OCI-LY1 (cell line): ENCODE results near the gene RNF144A.
A peak's percentile ranks its signal among the peaks of the same experiment; 100 is the strongest.

Experiments used
- H2AFZ ChIP-seq: fragments of 200-600 bp; sonication (generic), shearing (Covaris generic); 2 replicates; pipeline ENCODE4 v1.6.0; 2014; ENCODE audit warnings: antibody characterized with exemption, mild to moderate bottlenecking, low read length
- H3F3A ChIP-seq: fragments of 200-600 bp; sonication (generic), shearing (Covaris generic); 2 replicates; pipeline ENCODE4 v1.6.0; 2014; ENCODE audit warnings: mild to moderate bottlenecking, antibody characterized with exemption, low read length, moderate library complexity; ENCODE audit not compliant: insufficient read depth
- H3K27ac ChIP-seq: fragments of 200-600 bp; sonication (generic); 2 replicates; pipeline ENCODE4 v1.5.1; 2014; ENCODE audit warnings: low read length, mixed run types, mild to moderate bottlenecking, low read depth; ENCODE audit not compliant: poor library complexity, severe bottlenecking
- H3K27me3 ChIP-seq: fragments of 200-600 bp; sonication (generic); 2 replicates; pipeline ENCODE4 v1.6.0; 2014; ENCODE audit warnings: antibody characterized with exemption, mild to moderate bottlenecking, low read length, moderate library complexity; ENCODE audit not compliant: insufficient read depth
- H3K36me3 ChIP-seq: fragments of 200-600 bp; sonication (generic); 2 replicates; pipeline ENCODE4 v1.6.1; 2014; ENCODE audit warnings: mild to moderate bottlenecking, antibody characterized with exemption, low read length, moderate library complexity, mixed read lengths; ENCODE audit not compliant: insufficient read depth
- H3K4me1 ChIP-seq: fragments of 200-600 bp; sonication (generic); 2 replicates; pipeline ENCODE4 v1.5.1; 2014; ENCODE audit warnings: mild to moderate bottlenecking, low read length, moderate library complexity; ENCODE audit not compliant: insufficient read depth, severe bottlenecking
- H3K4me2 ChIP-seq: fragments of 200-600 bp; sonication (generic), shearing (Covaris generic); 2 replicates; pipeline ENCODE4 v1.6.1; 2014; ENCODE audit warnings: low read length
- H3K4me3 ChIP-seq: fragments of 200-600 bp; sonication (generic); 2 replicates; pipeline ENCODE4 v1.5.1; 2014; ENCODE audit warnings: low read length, low read depth, mild to moderate bottlenecking, mixed read lengths; ENCODE audit not compliant: poor library complexity, severe bottlenecking
- H3K79me2 ChIP-seq: fragments of 200-600 bp; shearing (Covaris generic); 2 replicates; pipeline ENCODE4 v1.6.1; 2016; ENCODE audit warnings: mixed run types, low read length, mixed read lengths; ENCODE audit not compliant: insufficient read depth
- H3K9ac ChIP-seq: fragments of 200-600 bp; sonication (generic), shearing (Covaris generic); 2 replicates; pipeline ENCODE4 v1.6.1; 2014; ENCODE audit warnings: mild to moderate bottlenecking, low read length, mixed read lengths
- H3K9me2 ChIP-seq: fragments of 200-600 bp; sonication (generic), shearing (Covaris generic); 2 replicates; pipeline ENCODE4 v1.6.1; 2014; ENCODE audit warnings: low read depth, mild to moderate bottlenecking, low read length, mixed read lengths
- H3K9me3 ChIP-seq: fragments of 200-600 bp; shearing (Covaris generic); 2 replicates; pipeline ENCODE4 v1.6.1; 2014; ENCODE audit warnings: low read length, mixed read lengths
- H4K20me1 ChIP-seq: fragments of 200-600 bp; sonication (generic), shearing (Covaris generic); 2 replicates; pipeline ENCODE4 v1.6.0; 2016; ENCODE audit warnings: mild to moderate bottlenecking, low read length; ENCODE audit not compliant: insufficient read depth
- CTCF ChIP-seq: fragments of 200-600 bp; sonication (generic), shearing (Covaris generic); IDR thresholded peaks from 2 replicates; pipeline ENCODE4 v1.5.1; 2017; ENCODE audit warnings: mild to moderate bottlenecking, antibody characterized with exemption, low read length, moderate library complexity, mixed read lengths
- EZH2 ChIP-seq: fragments of 200-600 bp; sonication (generic), shearing (Covaris generic); IDR thresholded peaks from 2 replicates; pipeline ENCODE4 v1.8.0; 2017; ENCODE audit warnings: borderline replicate concordance, mixed run types, mild to moderate bottlenecking, antibody characterized with exemption, low read length, moderate library complexity, mixed read lengths

The RNF144A gene

GRCh38 chr2:7047661-7048060 is 130.4 kb downstream of the RNF144A start:
- no peak overlapping the region for H2AFZ ChIP-seq
- TF ChIP-seq EZH2 (no peak), CTCF (no peak)
- H3K4me3 ChIP-seq = no peak overlapping the region
- no peaks in the 10 kb centered on the region for H3K27me3 ChIP-seq
- no peaks in the 10 kb centered on the region for H3K36me3 ChIP-seq
- H3K4me1 ChIP-seq = peaks cover 11% of the 10 kb centered on the region
- no peaks in the 10 kb centered on the region for H3K79me2 ChIP-seq
- no peaks in the 10 kb centered on the region for H3F3A ChIP-seq
- H4K20me1 ChIP-seq = no peaks in the 10 kb centered on the region
- H3K9ac ChIP-seq = no peak overlapping the region
- H3K4me2 ChIP-seq = no peak overlapping the region
- H3K9me2 ChIP-seq = no peaks in the 10 kb centered on the region
- no peaks in the 10 kb centered on the region for H3K9me3 ChIP-seq
- H3K27ac ChIP-seq = no peak overlapping the region

DNA sequence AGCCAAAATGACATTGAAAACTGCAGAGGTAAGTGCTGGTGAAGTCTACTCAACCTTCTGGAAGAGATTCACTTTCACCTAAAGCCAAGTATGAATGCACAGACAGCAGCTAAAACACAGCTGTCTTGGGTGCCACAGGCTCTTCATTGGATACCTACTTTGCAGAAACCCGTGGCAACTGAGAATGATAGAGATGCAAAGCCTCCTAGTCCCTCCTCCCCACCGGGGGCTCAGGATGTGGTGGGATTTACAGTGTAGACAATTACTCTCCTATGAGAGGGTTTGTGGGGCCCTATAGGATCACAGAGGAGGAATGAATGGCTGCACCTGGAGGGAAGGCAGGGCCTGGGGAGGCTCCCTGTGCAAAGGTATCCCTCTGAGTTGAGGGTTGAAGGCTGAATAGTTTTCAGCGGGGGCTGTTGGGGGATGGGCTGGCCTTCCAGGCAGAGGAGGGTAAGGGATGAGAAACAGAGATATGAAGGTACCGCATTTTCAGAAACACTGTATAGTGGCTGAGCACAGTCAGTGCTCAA is 131.6 kb downstream of the RNF144A start:
- Histone ChIP-seq H3K27me3 (no peaks in the 10 kb centered on the region), H3K4me2 (no peak overlapping the region), H3F3A (no peaks in the 10 kb centered on the region), H2AFZ (no peak overlapping the region), H3K4me1 (peaks cover 21% of the 10 kb centered on the region), H4K20me1 (no peaks in the 10 kb centered on the region), H3K79me2 (no peaks in the 10 kb centered on the region), H3K9ac (no peak overlapping the region), H3K9me2 (no peaks in the 10 kb centered on the region), H3K27ac (no peak overlapping the region), H3K36me3 (no peaks in the 10 kb centered on the region), H3K4me3 (no peak overlapping the region), H3K9me3 (no peaks in the 10 kb centered on the region)
- TF ChIP-seq CTCF = no peak
- no peak for TF ChIP-seq EZH2

DNA sequence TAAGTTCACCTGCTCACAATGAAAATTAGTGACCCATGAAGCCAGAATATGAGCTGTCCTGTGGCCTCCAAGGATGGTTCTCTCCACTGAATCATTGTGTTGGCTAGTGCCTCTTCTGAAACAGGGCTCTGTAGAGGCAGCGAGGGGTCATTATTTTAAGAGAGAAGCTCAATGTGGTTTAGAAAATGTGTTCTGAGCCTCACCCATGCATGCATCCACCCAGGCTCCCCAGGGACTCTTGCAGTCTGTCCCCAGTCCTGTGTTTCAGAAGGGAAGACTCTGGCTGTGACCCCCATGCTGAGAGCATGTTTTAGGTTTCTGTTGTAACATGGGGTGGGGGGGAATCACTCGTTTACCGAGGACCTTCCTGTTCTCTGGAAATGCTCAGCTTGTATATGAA is 135.2 kb downstream of the RNF144A start:
- H3K9me3 ChIP-seq = no peaks in the 10 kb centered on the region
- no peaks in the 10 kb centered on the region for H3K9me2 ChIP-seq
- H3K4me2 ChIP-seq = peak overlapping the region; percentile 41
- H3K4me1 ChIP-seq = peaks cover 40% of the 10 kb centered on the region
- H4K20me1 ChIP-seq = no peaks in the 10 kb centered on the region
- no peaks in the 10 kb centered on the region for H3K79me2 ChIP-seq
- H3K27ac ChIP-seq = peak overlapping the region; percentile 67
- no peak overlapping the region for H2AFZ ChIP-seq
- H3K36me3 ChIP-seq = no peaks in the 10 kb centered on the region
- H3K27me3 ChIP-seq = no peaks in the 10 kb centered on the region
- no peak overlapping the region for H3K9ac ChIP-seq
- no peaks in the 10 kb centered on the region for H3F3A ChIP-seq
- no peak overlapping the region for H3K4me3 ChIP-seq
- no peak for TF ChIP-seq EZH2
- TF ChIP-seq CTCF = no peak
